ENCODE results near the gene FAM89A. TPM values are rescaled to one million over a fixed set of nuclear protein-coding genes. Genes with fewer than 3 reads are reported as not detected.
A peak's percentile ranks its signal among the peaks of the same experiment; 100 is the strongest.
"Not testable (repeated sequence)": the region's sequence is repeated elsewhere in the genome, so short reads cannot be mapped to it uniquely, and the experiment has no call there.

FAM89A gene
- total RNA-seq, 1 experiment from 2014 or later = 23.6 TPM

GRCh38 chr1:231049121-231049979, 9.3 kb upstream of the FAM89A start:
- Histone ChIP-seq H3K9me2 (ENCODE audit: insufficient read depth) (no peaks in the 10 kb centered on the region), H4K20me1 (ENCODE audit: insufficient read depth) (no peaks in the 10 kb centered on the region), H3K9me3 (ENCODE audit: control insufficient read depth in 1 of 2, insufficient read depth in 1 of 2, low read depth in 1 of 2, low read length in 2 of 2) (peaks cover 5 to 9% of the 10 kb centered on the region in 2 experiments; a peak in 1 of 4 replicates), H3K79me2 (ENCODE audit: insufficient read depth, low read length) (no peaks in the 10 kb centered on the region), H2AFZ (ENCODE audit: low read depth, low read length, poor library complexity, severe bottlenecking) (no peak overlapping the region), H3K4me3 (replicated peaks in 1 of 2; ENCODE audit: low read depth in 1 of 2, low read length in 2 of 2) (no peak overlapping the region), H3K27ac (ENCODE audit: low read depth, low read length) (no peak overlapping the region), H3K4me1 (ENCODE audit: control insufficient read depth in 1 of 2, insufficient read depth in 2 of 2, low read length in 2 of 2) (no peaks in the 10 kb centered on the region), H3K27me3 (ENCODE audit: insufficient read depth, low read length) (peaks cover 8% of the 10 kb centered on the region), H3K36me3 (ENCODE audit: control insufficient read depth in 1 of 2, insufficient read depth in 2 of 2, low read length in 2 of 2) (no peaks in the 10 kb centered on the region), H3K4me2 (ENCODE audit: low read length) (no peak overlapping the region), H3K9ac (ENCODE audit: low read length) (no peak overlapping the region)
- POLR2A ChIA-PET = no interaction called here
- no peak for DNase-seq (ENCODE audit: low read depth, low spot score)
- BruUV-seq (replicated peaks) = no TSS peak
- RAD21 ChIA-PET (ENCODE audit: low non-redundant PET in 1 of 2, low total read pairs in 2 of 2, uncharacterized antibody in 2 of 2, unreplicated experiment in 2 of 2) = no interaction called here
- ATAC-seq = no peak
- CTCF ChIA-PET = no interaction called here
- TF ChIP-seq TCF7L2 (IDR thresholded peaks at IDR 0.05; ENCODE audit: borderline replicate concordance, extremely low read depth, insufficient read depth, insufficient read length) (no peak), ZNF274 (IDR thresholded peaks at IDR 0.05; ENCODE audit: low read depth, low read length) (no peak), SP1 (IDR thresholded peaks at IDR 0.05; ENCODE audit: low read depth) (no peak), ELF1 (IDR thresholded peaks at IDR 0.05; ENCODE audit: borderline replicate concordance, low read depth) (no peak), CEBPB (IDR thresholded peaks at IDR 0.05; ENCODE audit: low read depth) (0 out of 2 replicates have a peak, but pooled peaks have one; percentile 24), CTCF (IDR thresholded peaks at IDR 0.05 in 2 of 3, conservative IDR thresholded peaks at IDR 0.05 in 1 of 3; ENCODE audit: borderline replicate concordance in 1 of 3, insufficient read depth in 1 of 3, low read depth in 2 of 3, low read length in 2 of 3) (no peak), SRF (IDR thresholded peaks at IDR 0.05; ENCODE audit: low read depth) (no peak)
- intact Hi-C loops (cut with micrococcal nuclease) = no loop called here

GRCh38 chr1:231048419-231048818, 8.4 kb upstream of the FAM89A start:
- H3K79me2 ChIP-seq (ENCODE audit: insufficient read depth, low read length); H3K4me3 ChIP-seq (replicated peaks in 1 of 2; ENCODE audit: low read depth in 1 of 2, low read length in 2 of 2); H3K27ac ChIP-seq (ENCODE audit: low read depth, low read length); ATAC-seq; H3K4me2 ChIP-seq (ENCODE audit: low read length); H3K9me3 ChIP-seq (ENCODE audit: control insufficient read depth in 1 of 2, insufficient read depth in 1 of 2, low read depth in 1 of 2, low read length in 2 of 2); H3K4me1 ChIP-seq (ENCODE audit: control insufficient read depth in 1 of 2, insufficient read depth in 2 of 2, low read length in 2 of 2); H3K9me2 ChIP-seq (ENCODE audit: insufficient read depth); RAD21 ChIA-PET (ENCODE audit: low non-redundant PET in 1 of 2, low total read pairs in 2 of 2, uncharacterized antibody in 2 of 2, unreplicated experiment in 2 of 2); H3K36me3 ChIP-seq (ENCODE audit: control insufficient read depth in 1 of 2, insufficient read depth in 2 of 2, low read length in 2 of 2); H3K27me3 ChIP-seq (ENCODE audit: insufficient read depth, low read length); CTCF ChIA-PET; H4K20me1 ChIP-seq (ENCODE audit: insufficient read depth); BruUV-seq (replicated peaks); DNase-seq (ENCODE audit: low read depth, low spot score); H2AFZ ChIP-seq (ENCODE audit: low read depth, low read length, poor library complexity, severe bottlenecking); POLR2A ChIA-PET; H3K9ac ChIP-seq (ENCODE audit: low read length); intact Hi-C loops (cut with micrococcal nuclease): not testable (repeated sequence)

GRCh38 chr1:231047529-231047928, 7.5 kb upstream of the FAM89A start:
- H3K9me2 ChIP-seq (ENCODE audit: insufficient read depth); H4K20me1 ChIP-seq (ENCODE audit: insufficient read depth); H3K4me3 ChIP-seq (replicated peaks in 1 of 2; ENCODE audit: low read depth in 1 of 2, low read length in 2 of 2); H3K4me1 ChIP-seq (ENCODE audit: control insufficient read depth in 1 of 2, insufficient read depth in 2 of 2, low read length in 2 of 2); intact Hi-C loops (cut with micrococcal nuclease); RAD21 ChIA-PET (ENCODE audit: low non-redundant PET in 1 of 2, low total read pairs in 2 of 2, uncharacterized antibody in 2 of 2, unreplicated experiment in 2 of 2); H3K4me2 ChIP-seq (ENCODE audit: low read length); H2AFZ ChIP-seq (ENCODE audit: low read depth, low read length, poor library complexity, severe bottlenecking); POLR2A ChIA-PET; DNase-seq (ENCODE audit: low read depth, low spot score); H3K27ac ChIP-seq (ENCODE audit: low read depth, low read length); H3K79me2 ChIP-seq (ENCODE audit: insufficient read depth, low read length); H3K36me3 ChIP-seq (ENCODE audit: control insufficient read depth in 1 of 2, insufficient read depth in 2 of 2, low read length in 2 of 2); H3K9ac ChIP-seq (ENCODE audit: low read length); ATAC-seq; CTCF ChIA-PET; BruUV-seq (replicated peaks); H3K9me3 ChIP-seq (ENCODE audit: control insufficient read depth in 1 of 2, insufficient read depth in 1 of 2, low read depth in 1 of 2, low read length in 2 of 2); H3K27me3 ChIP-seq (ENCODE audit: insufficient read depth, low read length): not testable (repeated sequence)

Data from HCT116 (cell line).